HepG2 (cell line): Measurements from ENCODE around the gene SNX3.

Source experiments
- ATF2 ChIP-seq: sonication (generic); formaldehyde crosslinking; IDR thresholded peaks from 2 replicates; pipeline ENCODE4 v1.4.0; 2020; ENCODE audit warnings: missing genetic modification reagents
- BCL3 ChIP-seq: sonication (generic); formaldehyde crosslinking; IDR thresholded peaks from 2 replicates; pipeline ENCODE4 v1.5.1; 2020; ENCODE audit warnings: mild to moderate bottlenecking, missing genetic modification reagents, moderate library complexity
- CTCF ChIP-seq: sonication (generic); formaldehyde crosslinking; IDR thresholded peaks from 2 replicates; pipeline ENCODE4 v1.5.0; 2020; ENCODE audit warnings: mild to moderate bottlenecking, missing genetic modification reagents, moderate library complexity
- EHMT2 ChIP-seq: fragments of 200-600 bp; sonication (generic); IDR thresholded peaks from 2 replicates; pipeline ENCODE4 v1.7.0; 2017; ENCODE audit warnings: antibody characterized with exemption, low read depth, low read length, borderline replicate concordance
- FOXK2 ChIP-seq: fragments of 450-650 bp; IDR thresholded peaks from 2 replicates; pipeline ENCODE4 v1.6.1; 2016
- GLI4 ChIP-seq: sonication (generic); formaldehyde crosslinking; IDR thresholded peaks from 2 replicates; pipeline ENCODE4 v1.5.1; 2020; ENCODE audit warnings: missing genetic modification reagents, mild to moderate bottlenecking, moderate library complexity, borderline replicate concordance
- HMGXB4 ChIP-seq, 2 experiments: sonication (generic) in 1 of 2; formaldehyde crosslinking in 1 of 2; IDR thresholded peaks; 2 replicates each; pipeline versions ENCODE4 v1.4.0 to v1.6.1; 2018 to 2020; ENCODE audit warnings: missing genetic modification reagents in 2 of 2, borderline replicate concordance in 1 of 2, low read depth in 1 of 2, mild to moderate bottlenecking in 1 of 2, missing biosample characterization in 1 of 2
- JUND ChIP-seq: sonication (generic); formaldehyde crosslinking; IDR thresholded peaks from 2 replicates; pipeline ENCODE4 v1.8.0; 2022; ENCODE audit warnings: mild to moderate bottlenecking, missing genetic modification reagents
- MXI1 ChIP-seq: IDR thresholded peaks from 3 replicates; pipeline ENCODE4 v1.6.1; 2012; ENCODE audit warnings: low read depth, low read length, inconsistent platforms, borderline replicate concordance
- NBN ChIP-seq: fragments of 450-650 bp; conservative IDR thresholded peaks from 2 replicates; pipeline ENCODE4 v1.6.1; 2017
- POLR2A ChIP-seq, 2 experiments: IDR thresholded peaks; 2 replicates each; pipeline ENCODE4 v1.6.1; 2011; ENCODE audit warnings: low read depth in 2 of 2, low read length in 2 of 2, mild to moderate bottlenecking in 1 of 2, moderate library complexity in 1 of 2; ENCODE audit not compliant: insufficient read depth in 1 of 2
- USF2 ChIP-seq, 2 experiments: sonication (generic) in 1 of 2; formaldehyde crosslinking in 1 of 2; IDR thresholded peaks; 2 replicates each; pipeline versions ENCODE4 v1.5.1 to v1.6.1; 2011 to 2020; ENCODE audit warnings: borderline replicate concordance in 1 of 2, low read depth in 1 of 2, low read length in 1 of 2, mild to moderate bottlenecking in 1 of 2, missing genetic modification reagents in 1 of 2, moderate library complexity in 1 of 2
- ZSCAN30 ChIP-seq: sonication (generic); formaldehyde crosslinking; IDR thresholded peaks from 2 replicates; pipeline ENCODE4 v1.5.0; 2020; ENCODE audit warnings: mild to moderate bottlenecking, missing genetic modification reagents

- TF ChIP-seq GLI4 (CRISPR knock-in tag) (no peak), FOXK2 (no peak), EHMT2 (no peak), CTCF (CRISPR knock-in tag) (no peak), JUND (CRISPR knock-in tag) (no peak), POLR2A (IDR thresholded peaks at IDR 0.05; ENCODE audit: insufficient read depth in 1 of 2, low read depth in 2 of 2, low read length in 2 of 2) (no peak), BCL3 (CRISPR knock-in tag) (no peak), MXI1 (no peak), USF2 (IDR thresholded peaks at IDR 0.05; ENCODE audit: low read depth, low read length) (no peak), USF2 (CRISPR knock-in tag; IDR thresholded peaks at IDR 0.05; ENCODE audit: borderline replicate concordance) (no peak), ATF2 (CRISPR knock-in tag) (no peak), ZSCAN30 (CRISPR knock-in tag) (no peak), NBN (no peak), HMGXB4 (CRISPR knock-in tag; IDR thresholded peaks at IDR 0.05; ENCODE audit: borderline replicate concordance in 1 of 2, low read depth in 1 of 2) (no peak)
These were observed 15.1 kb upstream of the SNX3 start for GRCh38 chr6:108275976-108276375.
